ENCODE data around the gene KLHDC1.
"Not testable (repeated sequence)": the region's sequence is repeated elsewhere in the genome, so short reads cannot be mapped to it uniquely, and the experiment has no call there.

The KLHDC1 gene

DNA sequence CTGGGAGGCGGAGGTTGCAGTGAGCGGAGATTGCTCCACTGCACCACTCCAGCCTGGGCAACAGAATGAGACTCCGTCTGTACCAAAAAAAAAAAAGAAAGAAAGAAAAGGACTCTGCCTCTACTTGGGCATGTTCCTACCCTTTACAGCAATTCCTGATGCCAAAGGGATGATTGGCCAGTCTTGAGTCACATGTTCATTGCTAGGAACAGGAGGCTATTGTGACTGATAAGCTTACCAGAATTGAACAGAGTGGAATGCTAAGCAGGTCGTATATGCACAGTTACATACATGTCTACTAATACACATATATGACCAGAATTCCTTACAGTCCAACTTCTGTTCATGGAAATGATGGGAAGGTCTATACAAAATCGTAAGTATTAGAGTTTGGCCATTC, 34.3 kb downstream of the KLHDC1 start:
- in situ Hi-C loops (cut with MboI; ENCODE audit: low pct_unique_long_range_greater_than_20kb, low sequenced_read_pairs, unreplicated experiment), result no loop called here
- DNase-seq (ENCODE audit: low spot score), result no peak
- TF ChIP-seq, protein P1, sequence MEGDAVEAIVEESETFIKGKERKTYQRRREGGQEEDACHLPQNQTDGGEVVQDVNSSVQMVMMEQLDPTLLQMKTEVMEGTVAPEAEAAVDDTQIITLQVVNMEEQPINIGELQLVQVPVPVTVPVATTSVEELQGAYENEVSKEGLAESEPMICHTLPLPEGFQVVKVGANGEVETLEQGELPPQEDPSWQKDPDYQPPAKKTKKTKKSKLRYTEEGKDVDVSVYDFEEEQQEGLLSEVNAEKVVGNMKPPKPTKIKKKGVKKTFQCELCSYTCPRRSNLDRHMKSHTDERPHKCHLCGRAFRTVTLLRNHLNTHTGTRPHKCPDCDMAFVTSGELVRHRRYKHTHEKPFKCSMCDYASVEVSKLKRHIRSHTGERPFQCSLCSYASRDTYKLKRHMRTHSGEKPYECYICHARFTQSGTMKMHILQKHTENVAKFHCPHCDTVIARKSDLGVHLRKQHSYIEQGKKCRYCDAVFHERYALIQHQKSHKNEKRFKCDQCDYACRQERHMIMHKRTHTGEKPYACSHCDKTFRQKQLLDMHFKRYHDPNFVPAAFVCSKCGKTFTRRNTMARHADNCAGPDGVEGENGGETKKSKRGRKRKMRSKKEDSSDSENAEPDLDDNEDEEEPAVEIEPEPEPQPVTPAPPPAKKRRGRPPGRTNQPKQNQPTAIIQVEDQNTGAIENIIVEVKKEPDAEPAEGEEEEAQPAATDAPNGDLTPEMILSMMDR (IDR thresholded peaks at IDR 0.05; ENCODE audit: extremely low read depth, insufficient read depth, missing control alignments), result no peak

DNA sequence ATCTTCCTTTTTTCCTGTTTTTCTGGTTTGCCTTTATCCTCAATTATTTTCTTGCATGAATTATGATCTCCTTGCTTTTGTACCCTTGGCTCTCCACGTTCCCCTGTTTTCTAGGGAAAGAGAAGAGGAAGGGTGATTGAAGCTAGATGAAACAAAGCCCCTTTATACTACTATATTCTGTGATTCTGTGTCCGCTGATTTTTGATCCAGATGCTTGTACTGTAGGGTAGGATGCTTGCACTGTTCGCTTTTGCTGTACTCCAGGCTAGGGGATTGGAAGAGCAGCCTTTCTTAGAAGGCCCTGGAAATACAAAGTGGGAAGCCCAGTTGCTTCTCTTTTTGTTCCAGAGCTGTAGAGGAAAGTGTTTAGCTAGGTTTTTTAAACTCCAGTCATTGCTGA, 40.0 kb downstream of the KLHDC1 start:
- DNase-seq (ENCODE audit: low spot score), result no peak
- TF ChIP-seq, protein P1 (IDR thresholded peaks at IDR 0.05; ENCODE audit: extremely low read depth, insufficient read depth, missing control alignments), result no peak
- in situ Hi-C loops (cut with MboI; ENCODE audit: low pct_unique_long_range_greater_than_20kb, low sequenced_read_pairs, unreplicated experiment), result no loop called here

DNA sequence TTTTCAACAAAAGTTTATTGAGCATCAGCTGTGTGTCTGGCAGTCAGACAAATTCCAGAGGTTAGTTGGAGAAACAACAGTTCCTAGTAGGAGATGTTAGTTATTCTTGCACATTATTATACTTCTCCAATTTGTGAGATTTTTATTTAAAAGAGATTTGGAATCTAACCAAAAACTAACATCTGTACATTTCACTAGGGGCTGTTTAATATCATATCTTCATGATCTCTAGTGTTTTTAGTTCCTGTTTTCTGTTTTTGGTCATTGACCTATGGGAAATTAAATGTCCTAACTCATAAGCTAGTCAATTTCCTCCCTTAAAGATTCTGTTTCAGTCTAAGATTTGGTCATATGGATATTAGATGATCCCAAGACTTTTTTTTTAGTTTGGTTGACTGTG, 40.9 kb downstream of the KLHDC1 start:
- no peak for DNase-seq (ENCODE audit: low spot score)
- in situ Hi-C loops (cut with MboI; ENCODE audit: low pct_unique_long_range_greater_than_20kb, low sequenced_read_pairs, unreplicated experiment), result no loop called here
- TF ChIP-seq, protein P1 (IDR thresholded peaks at IDR 0.05; ENCODE audit: extremely low read depth, insufficient read depth, missing control alignments), result no peak

DNA sequence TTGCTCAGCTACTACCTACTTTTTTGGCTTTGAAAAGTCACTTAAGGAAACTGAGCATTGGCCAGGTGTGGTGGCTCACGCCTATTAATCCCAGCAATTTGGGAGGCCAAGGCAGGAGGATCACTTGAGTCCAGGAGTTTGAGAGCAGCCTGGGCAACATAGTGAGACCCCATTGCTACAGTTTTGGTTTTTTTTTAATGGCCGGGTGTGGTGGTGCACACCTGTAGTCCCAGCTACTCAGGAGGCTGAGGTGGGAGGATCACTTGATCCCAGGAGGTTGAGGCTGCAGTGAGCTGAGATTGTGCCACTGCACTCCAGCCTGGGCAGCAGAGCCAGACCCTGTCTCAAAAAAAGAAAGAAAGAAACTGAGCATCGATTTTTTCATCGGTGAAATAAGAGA, 42.7 kb downstream of the KLHDC1 start:
- DNase-seq (ENCODE audit: low spot score); in situ Hi-C loops (cut with MboI; ENCODE audit: low pct_unique_long_range_greater_than_20kb, low sequenced_read_pairs, unreplicated experiment): not testable (repeated sequence)

DNA sequence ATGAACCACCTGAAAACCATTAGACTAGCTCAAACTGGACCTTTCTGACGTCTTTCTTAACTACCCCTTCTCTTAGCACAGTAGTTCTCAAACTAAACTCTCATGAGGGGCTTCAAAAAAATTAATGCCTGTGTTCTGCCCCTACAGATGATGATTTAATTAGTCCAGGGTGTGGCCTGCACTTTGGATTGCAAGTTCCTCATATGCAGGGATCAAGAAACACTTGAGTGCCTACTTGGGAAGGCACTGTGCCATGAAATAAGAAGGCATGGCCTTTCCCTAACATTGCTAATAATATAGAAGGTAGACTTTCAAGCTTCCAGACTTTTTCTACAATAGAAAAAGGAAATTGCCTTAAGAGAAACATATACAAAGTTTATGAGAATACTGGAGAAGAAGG, 52.3 kb downstream of the KLHDC1 start:
- TF ChIP-seq, protein P1 (IDR thresholded peaks at IDR 0.05; ENCODE audit: extremely low read depth, insufficient read depth, missing control alignments), result no peak
- in situ Hi-C loops (cut with MboI; ENCODE audit: low pct_unique_long_range_greater_than_20kb, low sequenced_read_pairs, unreplicated experiment), result no loop called here
- no peak for DNase-seq (ENCODE audit: low spot score)

DNA sequence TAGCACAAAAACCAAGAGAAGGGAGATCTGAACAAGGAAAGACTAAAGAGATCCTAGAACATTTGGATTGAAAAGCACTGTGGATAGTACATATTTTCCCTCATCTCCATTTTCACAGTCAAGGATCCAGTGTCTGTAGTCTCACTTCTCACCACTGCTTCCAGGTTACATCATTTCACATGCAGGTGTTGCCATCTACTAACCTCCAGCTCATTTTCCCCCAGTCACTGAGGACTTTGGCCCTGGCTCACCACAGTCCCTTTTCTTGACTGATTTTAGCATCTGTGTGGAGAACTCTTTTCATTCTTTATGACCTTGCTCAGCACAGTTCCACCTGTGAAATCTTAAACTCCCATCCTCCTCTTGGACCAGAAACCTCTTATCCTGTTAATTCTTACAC, 53.6 kb downstream of the KLHDC1 start:
- in situ Hi-C loops (cut with MboI; ENCODE audit: low pct_unique_long_range_greater_than_20kb, low sequenced_read_pairs, unreplicated experiment), result not testable (repeated sequence)

DNA sequence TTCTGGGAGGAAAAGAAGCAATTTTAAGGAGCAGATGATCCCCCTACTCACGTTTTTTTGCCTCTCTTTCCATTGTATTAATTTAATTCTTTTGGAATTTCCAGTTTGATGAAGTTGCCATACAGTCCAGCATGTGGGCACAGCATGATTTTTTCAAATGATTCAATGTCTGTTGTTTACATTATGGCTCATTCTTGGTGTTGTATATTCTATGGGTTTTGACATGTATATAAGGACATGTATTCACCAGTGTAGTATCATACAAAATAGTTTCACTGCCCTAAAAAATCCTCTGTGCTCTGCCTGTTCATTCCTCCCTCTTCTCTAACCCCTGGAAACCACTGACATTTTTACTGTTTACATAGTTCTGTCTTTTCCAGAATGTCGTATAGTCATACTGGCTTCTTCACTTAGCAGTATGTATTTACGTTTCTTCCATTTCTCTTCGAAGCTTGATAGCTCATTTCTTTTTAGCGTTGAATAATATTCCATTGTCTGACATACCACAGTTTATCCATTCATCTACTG, 61.7 kb downstream of the KLHDC1 start:
- no peak for DNase-seq (ENCODE audit: low spot score)
- TF ChIP-seq, protein P1 (IDR thresholded peaks at IDR 0.05; ENCODE audit: extremely low read depth, insufficient read depth, missing control alignments), result no peak
- in situ Hi-C loops (cut with MboI; ENCODE audit: low pct_unique_long_range_greater_than_20kb, low sequenced_read_pairs, unreplicated experiment), result no loop called here

More for the DNA sequence above, 53.6 kb downstream of the KLHDC1 start:
- DNase-seq (ENCODE audit: low spot score), result not testable (repeated sequence)

DNA sequence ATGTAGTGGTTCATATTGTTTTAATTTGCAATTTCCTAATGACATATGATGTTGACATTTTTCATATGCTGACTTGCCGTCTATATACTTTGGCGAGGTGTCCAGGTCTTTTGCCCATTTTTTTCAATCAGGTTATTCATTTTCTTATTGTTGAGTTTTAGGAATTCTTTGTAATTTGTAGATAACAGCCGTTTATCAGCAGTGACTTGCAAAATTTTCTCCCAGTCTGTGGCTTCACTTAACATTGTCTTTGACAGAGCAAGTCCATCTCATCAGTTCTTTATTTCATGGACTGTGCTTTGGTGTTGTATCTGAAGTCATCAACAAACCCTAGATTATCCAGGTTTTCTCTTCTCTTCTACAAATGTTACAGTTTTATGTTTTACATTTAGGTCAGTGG, 62.5 kb downstream of the KLHDC1 start:
- DNase-seq (ENCODE audit: low spot score), result no peak
- TF ChIP-seq, protein P1 (IDR thresholded peaks at IDR 0.05; ENCODE audit: extremely low read depth, insufficient read depth, missing control alignments), result no peak
- in situ Hi-C loops (cut with MboI; ENCODE audit: low pct_unique_long_range_greater_than_20kb, low sequenced_read_pairs, unreplicated experiment), result no loop called here

Data from GM13977 (cell line).